T-helper 2 cell treated with Interferon-gamma antibody and Interleukin-4, amounts not matched to agents 5 μg/mL and 100 μg/mL, for 36 hours (primary cell): ENCODE data around the gene AP5Z1.

Experiments
- DNase-seq: peaks from one replicate; pipeline ENCODE4 v3.0.0; 2021; ENCODE audit warnings: low spot score
- H3K27ac Mint-ChIP-seq: one replicate; pipeline ENCODE4 v1.8.0; 2021; ENCODE audit warnings: mild to moderate bottlenecking, mixed read lengths
- H3K27me3 Mint-ChIP-seq: one replicate; pipeline ENCODE4 v1.8.0; 2021; ENCODE audit warnings: low read depth, mixed read lengths
- H3K36me3 Mint-ChIP-seq: one replicate; pipeline ENCODE4 v1.8.0; 2021; ENCODE audit warnings: low read depth, mixed read lengths
- H3K4me1 Mint-ChIP-seq: one replicate; pipeline ENCODE4 v1.8.0; 2021; ENCODE audit warnings: low read depth, mixed read lengths
- H3K4me3 Mint-ChIP-seq: one replicate; pipeline ENCODE4 v1.8.0; 2022; ENCODE audit warnings: mild to moderate bottlenecking, moderate library complexity, mixed read lengths
- H3K9me3 Mint-ChIP-seq: one replicate; pipeline ENCODE4 v1.8.0; 2021; ENCODE audit warnings: mixed read lengths

AP5Z1 gene

DNA sequence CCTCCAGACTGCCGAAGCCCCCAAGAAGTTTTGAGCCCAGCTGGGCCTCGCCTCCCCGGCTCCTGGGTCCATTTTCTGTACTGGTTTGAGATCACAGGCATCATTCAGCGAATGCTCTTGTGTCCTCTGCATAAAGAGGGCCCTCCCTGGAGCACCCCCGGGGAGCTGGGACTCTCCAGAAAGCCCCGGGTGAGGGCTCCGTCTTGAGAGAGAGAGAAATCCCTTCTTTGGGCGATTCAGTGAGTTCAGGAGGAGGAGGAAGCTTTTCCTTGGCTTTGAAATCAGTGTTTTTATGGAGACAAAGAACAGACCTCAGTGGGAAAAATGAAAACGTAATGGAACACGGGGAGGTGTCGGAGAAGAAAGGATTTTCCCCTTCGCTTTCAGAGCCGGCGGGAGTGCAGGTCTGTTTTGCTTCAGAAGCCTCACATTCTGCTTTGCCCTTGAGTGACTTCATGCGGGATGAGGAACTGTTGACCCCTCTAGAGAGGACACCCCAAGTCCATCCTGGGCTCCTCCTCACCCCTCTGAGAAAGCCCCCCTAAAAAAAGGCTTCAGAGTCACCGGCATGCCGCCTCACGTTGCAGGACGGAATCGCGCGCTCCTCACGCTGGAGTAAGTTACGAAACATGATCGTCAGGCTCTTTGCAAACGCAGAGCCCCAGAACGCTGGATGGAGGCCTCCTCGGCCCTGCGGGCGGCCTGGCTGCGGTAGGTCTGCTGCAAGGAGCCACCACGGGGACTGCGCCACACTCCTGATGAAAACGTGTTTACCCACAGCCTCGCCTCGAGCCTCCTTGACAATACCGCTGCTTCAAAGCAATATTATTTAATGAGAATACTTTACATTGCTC is 8.5 kb upstream of the AP5Z1 start:
- no peak overlapping the region for H3K4me3 Mint-ChIP-seq
- no peaks in the 10 kb centered on the region for H3K4me1 Mint-ChIP-seq
- no peak for DNase-seq
- peaks cover 9% of the 10 kb centered on the region for H3K36me3 Mint-ChIP-seq
- H3K27ac Mint-ChIP-seq, result no peak overlapping the region
- no peaks in the 10 kb centered on the region for H3K27me3 Mint-ChIP-seq
- H3K9me3 Mint-ChIP-seq, result no peaks in the 10 kb centered on the region

DNA sequence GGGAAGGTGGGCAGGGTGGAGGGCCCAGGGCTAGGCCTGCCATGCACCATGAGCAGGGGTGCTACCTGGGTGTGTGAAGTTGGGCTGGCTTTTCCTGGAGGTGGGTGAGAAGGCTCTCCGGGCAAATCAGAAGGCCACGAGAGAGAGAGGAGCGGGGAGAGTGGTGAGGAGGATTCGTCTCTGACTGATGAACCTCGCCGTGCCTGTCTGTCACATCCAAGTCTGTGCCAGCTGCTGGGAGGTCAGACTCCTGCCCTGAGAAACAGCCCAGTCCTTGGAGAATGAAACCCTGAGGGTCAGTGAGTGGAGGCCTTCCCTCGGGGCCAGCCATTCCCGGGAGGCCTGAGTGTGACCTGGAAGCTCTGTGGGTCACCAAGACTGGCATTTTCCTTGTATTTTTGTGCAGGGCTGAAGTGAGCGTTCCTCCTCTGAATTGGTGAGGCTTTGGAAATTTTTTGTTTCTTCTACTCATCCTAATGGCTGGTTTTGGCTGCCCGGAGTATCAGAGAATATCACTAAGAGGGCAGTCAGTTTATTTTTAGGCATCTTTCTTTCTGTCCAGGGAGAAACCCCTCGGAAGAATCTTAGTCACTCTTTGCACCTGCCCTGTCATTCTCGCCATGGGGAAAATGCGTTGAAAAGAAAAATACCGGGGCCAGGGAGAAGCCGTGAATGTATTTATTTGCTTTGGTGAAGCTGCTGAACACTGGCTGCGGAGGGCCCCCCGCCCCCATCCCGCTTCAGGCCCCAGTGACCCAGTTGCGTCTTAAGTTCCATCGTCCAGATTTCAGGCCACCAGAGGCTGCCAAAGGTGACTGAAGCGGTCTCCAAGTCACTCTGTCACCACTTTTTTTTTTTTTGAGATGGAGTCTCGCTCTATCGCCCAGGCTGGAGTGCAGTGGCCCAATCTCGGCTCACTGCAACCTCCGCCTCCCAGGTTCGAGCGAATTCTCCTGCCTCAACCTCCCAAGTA is 6.5 kb upstream of the AP5Z1 start:
- Mint-ChIP-seq H3K36me3 (no peaks in the 10 kb centered on the region), H3K4me1 (no peaks in the 10 kb centered on the region), H3K9me3 (no peaks in the 10 kb centered on the region), H3K27ac (no peak overlapping the region), H3K4me3 (no peak overlapping the region), H3K27me3 (no peaks in the 10 kb centered on the region)
- DNase-seq, result no peak

DNA sequence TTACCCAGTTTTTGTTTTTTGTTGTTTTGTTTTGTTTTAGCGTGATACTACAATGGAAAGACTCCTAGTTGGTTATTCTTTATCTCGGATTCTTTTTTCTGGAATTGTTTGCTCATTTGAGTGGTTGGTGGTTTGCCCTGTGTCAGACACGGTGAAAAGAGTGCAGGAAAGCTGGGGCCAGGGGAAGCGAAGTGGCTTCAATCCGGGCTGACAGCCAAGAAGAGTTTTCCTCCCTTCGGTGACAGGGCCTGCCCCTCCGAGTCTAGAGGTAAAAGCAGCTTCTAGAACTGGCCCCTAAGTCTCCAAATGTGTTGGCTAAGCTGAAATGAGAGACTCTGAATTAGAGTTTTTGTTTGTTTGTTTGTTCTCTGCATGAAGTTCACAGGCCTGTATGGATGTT is 5.7 kb upstream of the AP5Z1 start:
- H3K36me3 Mint-ChIP-seq, result no peaks in the 10 kb centered on the region
- no peaks in the 10 kb centered on the region for H3K9me3 Mint-ChIP-seq
- H3K4me3 Mint-ChIP-seq, result no peak overlapping the region
- no peak for DNase-seq
- H3K27ac Mint-ChIP-seq, result no peak overlapping the region
- no peaks in the 10 kb centered on the region for H3K27me3 Mint-ChIP-seq
- peaks cover 8% of the 10 kb centered on the region for H3K4me1 Mint-ChIP-seq

DNA sequence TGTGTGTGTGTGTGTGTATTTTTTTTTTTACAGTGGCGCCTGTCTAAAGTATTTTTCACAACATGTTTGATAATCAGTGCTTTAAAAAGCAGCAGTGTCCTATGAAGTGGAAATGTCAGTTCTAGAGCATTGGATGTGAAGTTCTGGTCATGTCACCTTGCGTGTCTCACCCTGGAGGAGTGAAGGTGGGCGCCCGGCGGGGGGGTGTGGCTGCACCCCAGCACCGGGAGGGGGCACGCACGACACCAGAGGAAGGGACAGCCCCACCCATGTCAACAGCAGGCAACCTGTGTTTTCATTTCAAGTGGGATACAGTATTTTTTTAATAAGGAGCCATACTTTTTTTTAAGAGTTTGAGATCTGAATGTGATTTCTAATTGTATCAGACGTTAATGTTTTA is 4.5 kb upstream of the AP5Z1 start:
- peaks cover 11% of the 10 kb centered on the region for H3K4me1 Mint-ChIP-seq
- DNase-seq, result no peak
- no peaks in the 10 kb centered on the region for H3K27me3 Mint-ChIP-seq
- no peak overlapping the region for H3K27ac Mint-ChIP-seq
- no peaks in the 10 kb centered on the region for H3K9me3 Mint-ChIP-seq
- H3K4me3 Mint-ChIP-seq, result no peak overlapping the region
- H3K36me3 Mint-ChIP-seq, result peaks cover 2% of the 10 kb centered on the region

DNA sequence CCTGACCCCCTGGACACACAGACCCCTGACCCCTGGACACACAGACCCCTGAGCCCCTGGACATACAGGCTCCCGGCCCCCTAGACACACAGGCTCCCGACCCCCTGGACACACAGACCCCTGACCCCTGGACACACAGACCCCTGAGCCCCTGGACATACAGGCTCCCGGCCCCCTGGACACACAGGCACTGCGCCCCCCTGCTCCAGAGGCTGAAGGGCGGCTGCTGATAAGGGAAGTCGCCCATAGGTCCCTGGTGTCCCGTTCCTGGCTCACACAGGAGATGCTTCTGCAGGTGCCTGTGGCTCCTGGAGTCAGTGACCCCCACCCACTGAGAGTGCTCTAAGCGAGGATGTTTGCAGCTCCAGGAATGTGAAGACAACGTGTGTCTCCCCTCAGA is 3.7 kb upstream of the AP5Z1 start:
- Mint-ChIP-seq H3K27me3 (no peaks in the 10 kb centered on the region), H3K4me1 (peaks cover 16% of the 10 kb centered on the region), H3K36me3 (peaks cover 5% of the 10 kb centered on the region), H3K4me3 (no peak overlapping the region), H3K9me3 (no peaks in the 10 kb centered on the region), H3K27ac (no peak overlapping the region)
- DNase-seq, result no peak

DNA sequence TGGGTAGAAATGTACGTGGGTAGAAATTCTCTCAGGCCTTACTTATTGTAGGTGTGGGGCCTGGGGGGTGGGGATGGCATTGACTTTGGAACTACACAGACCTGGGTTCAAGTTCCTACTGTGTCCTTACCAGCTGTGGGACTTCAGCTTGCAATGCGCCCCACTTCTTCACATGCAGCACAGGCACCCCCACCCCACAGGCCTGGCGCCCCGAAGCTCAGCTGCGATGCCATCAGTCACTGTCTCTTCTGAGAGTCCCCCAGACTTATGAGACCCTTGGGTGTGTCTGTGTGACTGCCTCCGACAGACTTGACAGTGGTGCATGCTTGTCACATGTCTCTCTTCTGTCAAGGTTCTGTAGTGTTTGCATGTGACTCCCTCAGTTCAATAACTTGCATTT is 3.1 kb upstream of the AP5Z1 start:
- Mint-ChIP-seq H3K4me3 (no peak overlapping the region), H3K27ac (no peak overlapping the region)

DNA sequence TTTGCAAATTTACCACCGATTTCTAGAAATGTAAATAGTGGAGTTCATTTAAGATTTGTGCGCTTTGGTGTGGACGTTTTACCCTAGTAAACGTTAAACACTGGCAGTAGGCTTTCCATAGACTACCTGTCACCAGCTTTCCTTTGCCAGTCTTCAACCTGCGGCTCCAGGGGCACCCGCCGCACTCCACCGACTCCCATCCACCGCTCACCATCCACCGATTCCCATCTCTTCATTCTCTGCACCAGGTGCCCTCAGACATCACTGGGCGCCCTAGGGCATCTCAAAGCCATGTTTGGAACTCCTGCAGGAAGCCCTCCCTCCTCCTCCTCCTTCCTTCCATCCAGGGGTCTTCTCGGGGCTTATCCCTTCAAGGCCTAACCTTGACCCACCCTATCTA is 1.4 kb upstream of the AP5Z1 start:
- H3K36me3 Mint-ChIP-seq, result peaks cover 15% of the 10 kb centered on the region
- H3K9me3 Mint-ChIP-seq, result no peaks in the 10 kb centered on the region
- no peaks in the 10 kb centered on the region for H3K27me3 Mint-ChIP-seq
- peak overlapping the region; percentile 98 for H3K27ac Mint-ChIP-seq
- no peak for DNase-seq
- peak overlapping the region; percentile 95 for H3K4me3 Mint-ChIP-seq
- H3K4me1 Mint-ChIP-seq, result peaks cover 29% of the 10 kb centered on the region

More for the DNA sequence above, 3.1 kb upstream of the AP5Z1 start:
- Mint-ChIP-seq H3K27me3 (no peaks in the 10 kb centered on the region), H3K4me1 (peaks cover 20% of the 10 kb centered on the region), H3K9me3 (no peaks in the 10 kb centered on the region), H3K36me3 (peaks cover 8% of the 10 kb centered on the region)
- no peak for DNase-seq

DNA sequence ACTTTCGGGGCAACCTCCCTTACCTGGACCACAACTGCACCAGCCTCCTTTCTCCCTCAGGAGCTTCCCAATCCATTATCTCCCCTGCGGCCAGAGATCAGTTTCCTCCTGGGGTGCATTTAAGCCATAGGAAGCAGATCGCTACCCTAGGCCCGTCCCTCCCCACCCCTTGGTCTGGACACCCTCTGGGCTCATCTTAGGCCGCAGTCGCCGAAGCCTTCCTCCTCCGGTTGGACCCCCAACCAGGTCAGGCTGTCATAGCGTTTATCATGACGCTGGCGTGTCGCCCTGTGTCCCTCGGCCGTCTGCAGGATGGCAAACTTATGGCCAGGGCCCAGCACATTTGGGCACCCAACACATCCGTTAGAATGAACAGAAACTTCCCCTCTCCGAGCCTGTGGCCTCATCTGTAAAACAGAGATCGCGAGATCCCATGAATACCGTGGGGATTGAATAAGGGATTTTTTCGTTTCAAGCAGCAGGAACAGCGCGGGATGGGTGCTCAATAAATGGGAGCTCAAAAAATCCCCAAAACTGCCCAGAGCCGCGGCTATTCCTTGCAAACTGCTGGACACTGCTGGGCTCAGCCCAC is 669 bp upstream of the AP5Z1 start:
- Mint-ChIP-seq H3K9me3 (no peaks in the 10 kb centered on the region), H3K36me3 (peaks cover 16% of the 10 kb centered on the region), H3K4me3 (peak overlapping the region; percentile 95), H3K27me3 (no peaks in the 10 kb centered on the region), H3K4me1 (peaks cover 29% of the 10 kb centered on the region), H3K27ac (peak overlapping the region; percentile 98)
- DNase-seq, result no peak

DNA sequence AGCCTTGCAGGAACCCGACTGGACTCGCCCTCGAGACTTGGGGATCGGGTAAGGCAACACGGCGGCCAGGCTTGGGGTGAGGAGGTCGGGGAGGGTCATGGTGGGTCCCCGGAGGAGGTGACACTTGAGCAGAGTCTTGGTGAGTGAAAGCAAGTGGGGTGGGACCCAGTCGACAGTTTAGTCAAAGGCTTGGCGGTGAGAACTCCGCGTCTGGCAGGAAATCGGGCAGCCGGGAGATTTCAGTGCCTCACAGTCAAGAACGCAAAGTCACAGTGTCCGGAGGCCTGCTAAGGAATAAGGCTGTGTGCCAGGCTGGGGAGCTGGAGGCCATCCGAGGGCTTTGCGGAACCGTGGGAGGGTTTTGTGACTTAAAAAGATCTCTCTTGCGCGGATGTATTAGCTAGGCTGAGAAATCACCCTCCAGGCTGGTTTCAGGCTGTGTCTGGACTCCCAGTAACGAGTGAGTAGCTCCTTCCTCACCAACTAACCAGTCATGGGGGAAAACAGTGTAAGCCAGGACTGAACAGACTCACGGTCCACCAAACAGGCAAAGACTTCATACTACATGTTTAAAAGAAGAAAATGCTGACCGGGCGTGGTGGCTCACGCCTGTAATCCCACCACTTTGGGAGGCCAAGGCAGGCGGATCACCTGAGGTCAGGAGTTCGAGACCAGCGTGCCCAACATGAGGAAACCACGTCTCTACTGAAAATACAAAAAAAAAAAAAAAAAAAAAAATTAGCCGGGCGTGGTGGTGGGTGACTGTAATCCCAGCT is 613 bp downstream of the AP5Z1 start:
- Mint-ChIP-seq H3K27me3 (no peaks in the 10 kb centered on the region), H3K36me3 (peaks cover 18% of the 10 kb centered on the region), H3K4me3 (peak overlapping the region; percentile 95), H3K9me3 (no peaks in the 10 kb centered on the region), H3K27ac (peak overlapping the region; percentile 98), H3K4me1 (peaks cover 29% of the 10 kb centered on the region)
- peak; percentile 38 for DNase-seq

DNA sequence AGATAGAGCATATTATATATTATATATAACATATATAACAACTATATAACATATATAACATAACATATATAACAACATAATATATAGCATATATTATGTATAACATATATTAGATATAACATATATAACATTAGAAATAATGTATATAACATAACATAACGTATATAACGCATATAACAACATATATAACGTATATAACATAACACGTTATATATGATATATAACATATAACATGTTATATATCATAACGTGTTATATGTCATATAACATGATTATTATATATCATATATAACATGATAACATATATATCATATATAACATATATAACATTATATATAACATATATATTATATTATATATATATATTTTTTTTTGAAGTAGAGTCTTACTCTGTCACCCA is 3.7 kb downstream of the AP5Z1 start:
- no peaks in the 10 kb centered on the region for H3K9me3 Mint-ChIP-seq
- no peaks in the 10 kb centered on the region for H3K27me3 Mint-ChIP-seq
- H3K27ac Mint-ChIP-seq, result no peak overlapping the region
- peaks cover 26% of the 10 kb centered on the region for H3K36me3 Mint-ChIP-seq
- DNase-seq, result no peak
- H3K4me1 Mint-ChIP-seq, result peaks cover 28% of the 10 kb centered on the region
- H3K4me3 Mint-ChIP-seq, result no peak overlapping the region

DNA sequence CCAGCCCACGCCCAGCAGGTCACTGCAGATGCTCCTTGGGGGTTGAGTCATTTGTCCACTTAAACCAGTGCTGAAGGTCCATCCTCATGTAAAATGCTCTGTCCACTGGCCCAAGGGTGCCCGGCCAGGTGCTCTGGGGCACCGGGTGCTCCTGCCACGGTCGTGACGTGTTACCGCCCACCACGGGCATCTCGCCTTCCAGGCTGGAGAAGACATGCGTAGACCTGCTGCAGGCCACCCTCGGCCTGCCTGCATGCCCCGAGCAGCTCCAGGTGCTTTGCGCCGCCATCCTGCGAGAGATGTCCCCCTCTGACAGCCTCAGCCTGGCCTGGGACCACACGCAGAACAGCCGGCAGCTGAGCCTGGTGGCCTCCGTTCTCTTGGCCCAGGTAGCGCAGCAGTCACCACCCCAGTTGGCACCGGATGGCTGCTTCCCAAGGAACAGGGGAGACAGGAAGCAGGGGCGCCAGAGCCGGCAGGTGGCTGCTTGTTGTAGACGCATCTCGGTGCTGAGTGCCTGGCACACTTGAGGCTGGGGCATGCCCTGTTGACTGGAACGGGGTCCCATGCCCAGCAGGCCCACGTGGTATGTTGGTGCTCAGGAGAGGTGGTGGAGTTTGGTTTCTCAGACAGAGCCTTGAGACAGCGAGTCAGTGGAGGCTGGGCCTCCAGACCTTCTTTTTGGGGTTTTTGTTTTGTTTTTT is 6.1 kb downstream of the AP5Z1 start:
- no peak overlapping the region for H3K4me3 Mint-ChIP-seq
- H3K9me3 Mint-ChIP-seq, result no peaks in the 10 kb centered on the region
- no peak overlapping the region for H3K27ac Mint-ChIP-seq
- no peak for DNase-seq
- no peaks in the 10 kb centered on the region for H3K27me3 Mint-ChIP-seq
- H3K36me3 Mint-ChIP-seq, result peaks cover 23% of the 10 kb centered on the region
- H3K4me1 Mint-ChIP-seq, result peaks cover 14% of the 10 kb centered on the region

DNA sequence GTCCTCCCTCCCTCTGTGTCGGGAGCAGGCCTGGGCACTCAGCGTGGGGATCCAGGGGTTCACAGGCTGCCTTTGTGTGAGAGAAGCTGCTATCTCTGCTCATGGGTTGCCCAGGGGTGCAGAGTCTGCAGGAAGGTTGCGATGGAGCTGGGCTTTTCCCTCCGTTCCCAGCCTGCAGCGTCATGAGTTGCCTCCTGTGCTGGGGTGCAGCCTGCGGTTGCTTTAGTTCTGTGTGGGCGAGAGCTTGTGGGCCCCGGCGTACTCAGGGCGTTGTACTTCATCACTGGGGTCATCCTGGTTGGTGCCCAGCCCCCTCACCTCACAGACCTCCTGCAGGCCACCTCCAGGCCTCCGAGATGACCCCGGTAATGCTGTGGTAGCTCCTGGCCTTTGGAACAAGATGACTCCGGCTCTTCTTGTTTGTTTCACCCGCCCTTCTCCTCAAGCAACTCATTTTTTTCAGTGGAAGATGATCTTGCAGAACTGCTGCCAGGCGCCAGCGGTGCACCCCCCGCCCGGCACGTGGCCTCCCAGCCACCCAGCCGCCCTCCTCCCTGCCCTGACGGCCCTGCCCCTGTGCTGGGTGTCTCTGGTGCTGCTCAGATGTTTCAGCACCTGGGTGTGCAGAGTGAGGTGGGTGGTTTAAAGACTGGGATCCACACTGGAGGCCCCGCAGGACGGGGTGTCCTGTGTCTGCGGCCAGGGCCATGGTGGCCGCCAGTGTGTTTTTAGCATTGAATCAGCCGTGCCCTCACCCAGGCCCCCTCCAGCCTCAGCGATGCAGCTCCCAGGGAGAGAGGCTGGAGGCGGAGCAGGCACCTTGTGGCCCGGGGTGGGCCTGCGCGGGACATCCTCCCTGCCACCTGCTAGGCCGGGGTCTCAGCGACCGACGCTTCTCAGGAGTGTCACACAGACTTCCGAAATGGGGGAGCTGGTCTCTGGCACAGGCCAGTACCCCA is 7.2 kb downstream of the AP5Z1 start:
- no peaks in the 10 kb centered on the region for H3K9me3 Mint-ChIP-seq
- H3K4me3 Mint-ChIP-seq, result no peak overlapping the region
- DNase-seq, result no peak
- peaks cover 20% of the 10 kb centered on the region for H3K36me3 Mint-ChIP-seq
- no peak overlapping the region for H3K27ac Mint-ChIP-seq
- H3K4me1 Mint-ChIP-seq, result peaks cover 9% of the 10 kb centered on the region
- no peaks in the 10 kb centered on the region for H3K27me3 Mint-ChIP-seq
